Measurements from ENCODE around the gene NR1D2. TPM values are rescaled to one million over a fixed set of nuclear protein-coding genes. Genes with fewer than 3 reads are reported as not detected.

The NR1D2 gene
- total and polyA plus RNA-seq, 2 experiments from 2014 or later, result 6.6 to 20.7 TPM

GRCh38 chr3:23961913-23962312 is 16.8 kb downstream of the NR1D2 start:
- peaks cover 14% of the 10 kb centered on the region for H3K36me3 ChIP-seq (ENCODE audit: insufficient read depth)
- H3F3A ChIP-seq (replicated peaks; ENCODE audit: low read depth), result 0 out of 2 replicates have a peak, but pooled peaks cover 5% of the 10 kb centered on the region
- H3K27me3 Mint-ChIP-seq (ENCODE audit: insufficient read depth, low read depth, poor library complexity), result no peaks in the 10 kb centered on the region
- DNase-seq (ENCODE audit: low spot score) (no peak), ATAC-seq (no peak)
- H3K4me3 ChIP-seq, result no peak overlapping the region
- TF ChIP-seq JUNB (IDR thresholded peaks at IDR 0.05; ENCODE audit: unreplicated experiment) (no peak), CREB1 (CRISPR knock-in tag; IDR thresholded peaks at IDR 0.05; ENCODE audit: low read depth) (no peak), NANOG (IDR thresholded peaks at IDR 0.05; ENCODE audit: borderline replicate concordance) (no peak), STAT1 (IDR thresholded peaks at IDR 0.05; ENCODE audit: unreplicated experiment) (no peak), REST (IDR thresholded peaks at IDR 0.05; ENCODE audit: unreplicated experiment) (no peak), EZH2phosphoT487 (IDR thresholded peaks at IDR 0.05; ENCODE audit: unreplicated experiment) (no peak)
- TF ChIP-seq, protein P1, sequence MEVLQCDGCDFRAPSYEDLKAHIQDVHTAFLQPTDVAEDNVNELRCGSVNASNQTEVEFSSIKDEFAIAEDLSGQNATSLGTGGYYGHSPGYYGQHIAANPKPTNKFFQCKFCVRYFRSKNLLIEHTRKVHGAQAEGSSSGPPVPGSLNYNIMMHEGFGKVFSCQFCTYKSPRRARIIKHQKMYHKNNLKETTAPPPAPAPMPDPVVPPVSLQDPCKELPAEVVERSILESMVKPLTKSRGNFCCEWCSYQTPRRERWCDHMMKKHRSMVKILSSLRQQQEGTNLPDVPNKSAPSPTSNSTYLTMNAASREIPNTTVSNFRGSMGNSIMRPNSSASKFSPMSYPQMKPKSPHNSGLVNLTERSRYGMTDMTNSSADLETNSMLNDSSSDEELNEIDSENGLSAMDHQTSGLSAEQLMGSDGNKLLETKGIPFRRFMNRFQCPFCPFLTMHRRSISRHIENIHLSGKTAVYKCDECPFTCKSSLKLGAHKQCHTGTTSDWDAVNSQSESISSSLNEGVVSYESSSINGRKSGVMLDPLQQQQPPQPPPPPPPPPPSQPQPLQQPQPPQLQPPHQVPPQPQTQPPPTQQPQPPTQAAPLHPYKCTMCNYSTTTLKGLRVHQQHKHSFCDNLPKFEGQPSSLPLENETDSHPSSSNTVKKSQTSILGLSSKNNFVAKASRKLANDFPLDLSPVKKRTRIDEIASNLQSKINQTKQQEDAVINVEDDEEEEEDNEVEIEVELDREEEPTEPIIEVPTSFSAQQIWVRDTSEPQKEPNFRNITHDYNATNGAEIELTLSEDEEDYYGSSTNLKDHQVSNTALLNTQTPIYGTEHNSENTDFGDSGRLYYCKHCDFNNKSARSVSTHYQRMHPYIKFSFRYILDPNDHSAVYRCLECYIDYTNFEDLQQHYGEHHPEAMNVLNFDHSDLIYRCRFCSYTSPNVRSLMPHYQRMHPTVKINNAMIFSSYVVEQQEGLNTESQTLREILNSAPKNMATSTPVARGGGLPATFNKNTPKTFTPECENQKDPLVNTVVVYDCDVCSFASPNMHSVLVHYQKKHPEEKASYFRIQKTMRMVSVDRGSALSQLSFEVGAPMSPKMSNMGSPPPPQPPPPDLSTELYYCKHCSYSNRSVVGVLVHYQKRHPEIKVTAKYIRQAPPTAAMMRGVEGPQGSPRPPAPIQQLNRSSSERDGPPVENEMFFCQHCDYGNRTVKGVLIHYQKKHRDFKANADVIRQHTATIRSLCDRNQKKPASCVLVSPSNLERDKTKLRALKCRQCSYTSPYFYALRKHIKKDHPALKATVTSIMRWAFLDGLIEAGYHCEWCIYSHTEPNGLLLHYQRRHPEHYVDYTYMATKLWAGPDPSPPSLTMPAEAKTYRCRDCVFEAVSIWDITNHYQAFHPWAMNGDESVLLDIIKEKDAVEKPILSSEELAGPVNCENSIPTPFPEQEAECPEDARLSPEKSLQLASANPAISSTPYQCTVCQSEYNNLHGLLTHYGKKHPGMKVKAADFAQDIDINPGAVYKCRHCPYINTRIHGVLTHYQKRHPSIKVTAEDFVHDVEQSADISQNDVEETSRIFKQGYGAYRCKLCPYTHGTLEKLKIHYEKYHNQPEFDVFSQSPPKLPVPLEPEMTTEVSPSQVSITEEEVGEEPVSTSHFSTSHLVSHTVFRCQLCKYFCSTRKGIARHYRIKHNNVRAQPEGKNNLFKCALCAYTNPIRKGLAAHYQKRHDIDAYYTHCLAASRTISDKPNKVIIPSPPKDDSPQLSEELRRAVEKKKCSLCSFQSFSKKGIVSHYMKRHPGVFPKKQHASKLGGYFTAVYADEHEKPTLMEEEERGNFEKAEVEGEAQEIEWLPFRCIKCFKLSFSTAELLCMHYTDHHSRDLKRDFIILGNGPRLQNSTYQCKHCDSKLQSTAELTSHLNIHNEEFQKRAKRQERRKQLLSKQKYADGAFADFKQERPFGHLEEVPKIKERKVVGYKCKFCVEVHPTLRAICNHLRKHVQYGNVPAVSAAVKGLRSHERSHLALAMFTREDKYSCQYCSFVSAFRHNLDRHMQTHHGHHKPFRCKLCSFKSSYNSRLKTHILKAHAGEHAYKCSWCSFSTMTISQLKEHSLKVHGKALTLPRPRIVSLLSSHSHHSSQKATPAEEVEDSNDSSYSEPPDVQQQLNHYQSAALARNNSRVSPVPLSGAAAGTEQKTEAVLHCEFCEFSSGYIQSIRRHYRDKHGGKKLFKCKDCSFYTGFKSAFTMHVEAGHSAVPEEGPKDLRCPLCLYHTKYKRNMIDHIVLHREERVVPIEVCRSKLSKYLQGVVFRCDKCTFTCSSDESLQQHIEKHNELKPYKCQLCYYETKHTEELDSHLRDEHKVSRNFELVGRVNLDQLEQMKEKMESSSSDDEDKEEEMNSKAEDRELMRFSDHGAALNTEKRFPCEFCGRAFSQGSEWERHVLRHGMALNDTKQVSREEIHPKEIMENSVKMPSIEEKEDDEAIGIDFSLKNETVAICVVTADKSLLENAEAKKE (CRISPR knock-in tag; IDR thresholded peaks at IDR 0.05), result no peak
- TF ChIP-seq, protein P2, sequence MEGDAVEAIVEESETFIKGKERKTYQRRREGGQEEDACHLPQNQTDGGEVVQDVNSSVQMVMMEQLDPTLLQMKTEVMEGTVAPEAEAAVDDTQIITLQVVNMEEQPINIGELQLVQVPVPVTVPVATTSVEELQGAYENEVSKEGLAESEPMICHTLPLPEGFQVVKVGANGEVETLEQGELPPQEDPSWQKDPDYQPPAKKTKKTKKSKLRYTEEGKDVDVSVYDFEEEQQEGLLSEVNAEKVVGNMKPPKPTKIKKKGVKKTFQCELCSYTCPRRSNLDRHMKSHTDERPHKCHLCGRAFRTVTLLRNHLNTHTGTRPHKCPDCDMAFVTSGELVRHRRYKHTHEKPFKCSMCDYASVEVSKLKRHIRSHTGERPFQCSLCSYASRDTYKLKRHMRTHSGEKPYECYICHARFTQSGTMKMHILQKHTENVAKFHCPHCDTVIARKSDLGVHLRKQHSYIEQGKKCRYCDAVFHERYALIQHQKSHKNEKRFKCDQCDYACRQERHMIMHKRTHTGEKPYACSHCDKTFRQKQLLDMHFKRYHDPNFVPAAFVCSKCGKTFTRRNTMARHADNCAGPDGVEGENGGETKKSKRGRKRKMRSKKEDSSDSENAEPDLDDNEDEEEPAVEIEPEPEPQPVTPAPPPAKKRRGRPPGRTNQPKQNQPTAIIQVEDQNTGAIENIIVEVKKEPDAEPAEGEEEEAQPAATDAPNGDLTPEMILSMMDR (conservative IDR thresholded peaks at IDR 0.05; ENCODE audit: low read depth in 2 of 2), result no peak
- TF ChIP-seq, protein P3, sequence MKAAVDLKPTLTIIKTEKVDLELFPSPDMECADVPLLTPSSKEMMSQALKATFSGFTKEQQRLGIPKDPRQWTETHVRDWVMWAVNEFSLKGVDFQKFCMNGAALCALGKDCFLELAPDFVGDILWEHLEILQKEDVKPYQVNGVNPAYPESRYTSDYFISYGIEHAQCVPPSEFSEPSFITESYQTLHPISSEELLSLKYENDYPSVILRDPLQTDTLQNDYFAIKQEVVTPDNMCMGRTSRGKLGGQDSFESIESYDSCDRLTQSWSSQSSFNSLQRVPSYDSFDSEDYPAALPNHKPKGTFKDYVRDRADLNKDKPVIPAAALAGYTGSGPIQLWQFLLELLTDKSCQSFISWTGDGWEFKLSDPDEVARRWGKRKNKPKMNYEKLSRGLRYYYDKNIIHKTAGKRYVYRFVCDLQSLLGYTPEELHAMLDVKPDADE (IDR thresholded peaks at IDR 0.05), result no peak
- H3K27me3 ChIP-seq (ENCODE audit: insufficient read depth), result no peaks in the 10 kb centered on the region
- H2AFZ ChIP-seq, result no peak overlapping the region
- no peak overlapping the region for H3K27ac Mint-ChIP-seq
- H4K20me1 ChIP-seq (replicated peaks; ENCODE audit: insufficient read depth), result peaks cover 11% of the 10 kb centered on the region; the same call in 1 of the 2 replicates
- no peaks in the 10 kb centered on the region for H3K9me2 ChIP-seq (ENCODE audit: insufficient read depth)
- peaks cover 9% of the 10 kb centered on the region; the same call in 1 of the 2 replicates for H3K79me2 ChIP-seq (replicated peaks; ENCODE audit: insufficient read depth)
- no peak overlapping the region for H3K4me2 ChIP-seq
- H3K36me3 Mint-ChIP-seq (ENCODE audit: low read depth), result peaks cover 65% of the 10 kb centered on the region
- H3K4me1 Mint-ChIP-seq, result no peaks in the 10 kb centered on the region
- H3K9me3 Mint-ChIP-seq, result no peaks in the 10 kb centered on the region
- no peak overlapping the region for H3K27ac ChIP-seq (ENCODE audit: low read depth)
- no peaks in the 10 kb centered on the region for H3K4me1 ChIP-seq (ENCODE audit: insufficient read depth)
- no peak overlapping the region for H3K4me3 Mint-ChIP-seq
